Vagina (tissue), 2 donors: Measurements from ENCODE around the gene DENND5B.

Source experiments
- CTCF ChIP-seq, 3 experiments: fragments of 450-650 bp in 2 of 3; fragments of 200-600 bp in 1 of 3; sonication (generic) in 1 of 3; IDR thresholded peaks; one replicate each; pipeline ENCODE4 v1.5.1; 2017 to 2019; ENCODE audit warnings: antibody characterized with exemption in 3 of 3, mild to moderate bottlenecking in 2 of 3, moderate library complexity in 2 of 3
- POLR2A ChIP-seq, 2 donors: fragments of 450-650 bp; IDR thresholded peaks; one replicate each; pipeline ENCODE4 v1.6.1; 2017; ENCODE audit warnings: antibody characterized with exemption in 2 of 2, mild to moderate bottlenecking in 2 of 2, moderate library complexity in 2 of 2

- no peak for TF ChIP-seq CTCF (IDR thresholded peaks at IDR 0.05)
- no peak for TF ChIP-seq POLR2A (IDR thresholded peaks at IDR 0.05)
Observed at GRCh38 chr12:31627456-31628054, 36.6 kb upstream of the DENND5B start.
